Activated CD8-positive, alpha-beta T cell treated with anti-CD3 and anti-CD28 coated beads, Interleukin-2, amount 10 ng/mL, durations not matched to agents 7 days and 5 days (primary cell): ENCODE results near the gene IL11RA. TPM values are rescaled to one million over a fixed set of nuclear protein-coding genes. Genes with fewer than 3 reads are reported as not detected.

Experiments
- ATAC-seq: fragments of 150-1000 bp; cut with Tn5 transposase; one replicate; pipeline ENCODE4 v1.10.0; 2021; ENCODE audit warnings: moderate library complexity
- CTCF ChIA-PET: fragments of 350-600 bp; sonication (Branson Sonifier 250); formaldehyde crosslinking; loops from one replicate; lab custom pipeline; 2021; ENCODE audit warnings: antibody characterized with exemption; lab: Charles Lee
- POLR2A ChIA-PET: fragments of 350-600 bp; sonication (Branson Sonifier 250); formaldehyde crosslinking; loops from one replicate; lab custom pipeline; 2021; ENCODE audit warnings: antibody characterized with exemption; lab: Charles Lee
- DNase-seq: peaks from one replicate; pipeline ENCODE4 v3.0.0-alpha.2; 2020
- H3K27ac Mint-ChIP-seq: one replicate; pipeline ENCODE4 v1.8.0; 2021; ENCODE audit warnings: mild to moderate bottlenecking, mixed read lengths
- H3K27me3 Mint-ChIP-seq: one replicate; pipeline ENCODE4 v1.8.0; 2021; ENCODE audit warnings: low read depth, mixed read lengths
- H3K36me3 Mint-ChIP-seq: one replicate; pipeline ENCODE4 v1.8.0; 2021; ENCODE audit warnings: low read depth, mixed read lengths
- H3K4me1 Mint-ChIP-seq: one replicate; pipeline ENCODE4 v1.8.0; 2021; ENCODE audit warnings: low read depth, mixed read lengths
- H3K4me3 Mint-ChIP-seq: one replicate; pipeline ENCODE4 v1.8.0; 2021; ENCODE audit warnings: mild to moderate bottlenecking, mixed read lengths
- H3K9me3 Mint-ChIP-seq: one replicate; pipeline ENCODE4 v1.8.0; 2022; ENCODE audit warnings: mixed read lengths; ENCODE audit not compliant: insufficient read depth
- total RNA-seq, 2 experiments: library from RNA; stranded (reverse); gene quantifications; one replicate each; pipeline ENCODE4 v1.2.3, GENCODE V29; 2021

The IL11RA gene
- total RNA-seq, 2 experiments from 2014 or later = 33.0 to 38.8 TPM

DNA sequence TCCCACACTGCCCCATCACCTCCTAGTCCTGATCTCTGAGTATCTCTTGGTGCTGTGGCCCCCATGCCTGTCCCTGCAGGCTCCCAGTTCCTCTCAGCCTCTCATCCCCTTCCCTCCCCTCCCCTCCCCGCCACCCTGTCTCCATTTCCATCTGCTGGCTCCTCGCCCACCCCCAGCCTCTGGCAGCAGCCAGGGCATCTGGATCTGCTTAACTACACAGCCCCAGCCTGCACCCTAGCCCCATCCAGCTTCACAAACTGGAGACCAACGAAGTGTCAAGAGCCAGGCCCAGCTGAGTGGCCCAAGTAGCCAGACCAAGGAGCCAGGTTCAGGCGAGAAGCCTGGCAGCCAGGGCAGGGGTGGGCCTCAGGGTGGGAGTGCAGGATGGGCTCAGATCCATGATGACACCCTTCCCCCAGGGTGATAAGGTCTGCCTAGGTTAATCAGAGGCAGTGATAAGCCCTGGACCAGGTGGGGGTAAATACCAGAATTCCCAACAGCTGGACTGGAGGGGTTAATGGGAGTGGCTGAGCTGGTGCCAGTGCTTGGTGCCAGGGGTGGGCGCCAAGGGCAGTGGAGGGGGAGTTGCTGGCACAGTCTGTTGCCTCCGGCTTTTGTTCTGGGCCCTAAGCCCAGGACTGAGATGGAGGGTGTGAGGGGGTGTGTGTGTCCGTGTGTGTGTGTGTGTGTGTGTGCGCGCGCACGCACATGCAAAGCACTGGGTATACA, 2.5 kb downstream of the IL11RA start:
- ATAC-seq = no peak
- no peak for DNase-seq
- Mint-ChIP-seq H3K27me3 (no peaks in the 10 kb centered on the region), H3K27ac (no peak overlapping the region), H3K9me3 (no peaks in the 10 kb centered on the region), H3K4me3 (no peak overlapping the region), H3K4me1 (peaks cover 19% of the 10 kb centered on the region), H3K36me3 (peaks cover 4% of the 10 kb centered on the region)
- ChIA-PET CTCF (interaction anchor here (3.9 kb wide), 1 partner anchor 8 kb away, joined by 22 read pairs; the partner anchor contains the start of gene GALT), POLR2A (interaction anchor here (0.7 kb wide), 1 partner anchor 442 kb away, joined by 3 read pairs; no protein-coding TSS in a partner anchor)

DNA sequence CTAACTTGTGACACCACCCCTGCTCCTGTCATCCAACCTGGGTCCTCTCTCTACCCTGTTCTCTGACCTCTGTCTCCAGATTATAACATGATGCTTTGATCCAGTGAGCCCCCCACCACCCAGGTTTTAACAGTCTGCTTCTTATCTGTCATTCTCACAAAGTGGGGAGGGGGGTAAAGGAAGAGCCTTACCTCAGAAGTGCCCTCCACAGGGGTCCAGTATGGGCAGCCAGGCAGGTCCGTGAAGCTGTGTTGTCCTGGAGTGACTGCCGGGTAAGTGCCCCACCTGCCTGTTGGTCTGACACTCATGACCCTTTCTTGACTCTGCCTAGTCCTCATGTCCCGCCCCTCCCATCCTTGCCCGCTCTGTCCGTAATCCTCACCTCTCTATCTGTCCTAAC, 3.4 kb downstream of the IL11RA start:
- ATAC-seq (no peak), DNase-seq (no peak)
- H3K4me1 Mint-ChIP-seq = peaks cover 14% of the 10 kb centered on the region
- H3K27me3 Mint-ChIP-seq = no peaks in the 10 kb centered on the region
- ChIA-PET POLR2A (interaction anchor here (0.9 to 3.0 kb wide), 4 partner anchors 8 to 35 kb away, joined by 3 to 11 read pairs (median 3); partner anchors contain the start of genes DCTN3 and GALT), CTCF (interaction anchor here (1.8 to 3.9 kb wide), 2 partner anchors 8 to 9 kb away, joined by 6 to 22 read pairs; partner anchors contain the start of gene GALT)
- H3K9me3 Mint-ChIP-seq = no peaks in the 10 kb centered on the region
- H3K36me3 Mint-ChIP-seq = peaks cover 4% of the 10 kb centered on the region
- H3K27ac Mint-ChIP-seq = no peak overlapping the region
- H3K4me3 Mint-ChIP-seq = no peak overlapping the region

GRCh38 chr9:34656992-34657391, 5.0 kb downstream of the IL11RA start:
- Mint-ChIP-seq H3K4me3 (no peak overlapping the region), H3K4me1 (peaks cover 16% of the 10 kb centered on the region)
- POLR2A ChIA-PET = interaction anchor here (1.3 to 3.0 kb wide), 2 partner anchors 8 to 10 kb away, joined by 5 to 11 read pairs; partner anchors contain the start of gene GALT

GRCh38 chr9:34658461-34658860, 6.5 kb downstream of the IL11RA start:
- ATAC-seq (no peak), DNase-seq (no peak)
- Mint-ChIP-seq H3K4me3 (no peak overlapping the region), H3K36me3 (peaks cover 11% of the 10 kb centered on the region), H3K27ac (no peak overlapping the region), H3K9me3 (no peaks in the 10 kb centered on the region), H3K27me3 (no peaks in the 10 kb centered on the region), H3K4me1 (peaks cover 20% of the 10 kb centered on the region)
- CTCF ChIA-PET = interaction anchor here (3.9 kb wide), 1 partner anchor 12 kb away, joined by 22 read pairs; the partner anchor contains the start of gene GALT
- POLR2A ChIA-PET = no interaction called here

More at GRCh38 chr9:34656992-34657391, 5.0 kb downstream of the IL11RA start:
- Mint-ChIP-seq H3K36me3 (peaks cover 8% of the 10 kb centered on the region), H3K27me3 (no peaks in the 10 kb centered on the region), H3K27ac (no peak overlapping the region), H3K9me3 (no peaks in the 10 kb centered on the region)
- DNase-seq = no peak
- ATAC-seq = no peak
- CTCF ChIA-PET = interaction anchor here (1.2 to 3.9 kb wide), 4 partner anchors 8 to 46 kb away, joined by 3 to 22 read pairs (median 6); partner anchors contain the start of genes GALT and SIGMAR1

GRCh38 chr9:34659592-34660253, 7.7 kb downstream of the IL11RA start:
- Mint-ChIP-seq H3K4me3 (no peak overlapping the region), H3K36me3 (peaks cover 11% of the 10 kb centered on the region), H3K4me1 (peaks cover 33% of the 10 kb centered on the region), H3K27ac (no peak overlapping the region), H3K27me3 (no peaks in the 10 kb centered on the region), H3K9me3 (no peaks in the 10 kb centered on the region)
- DNase-seq (no peak), ATAC-seq (no peak)
- CTCF ChIA-PET = interaction anchor here (1.0 to 6.3 kb wide), 2 partner anchors 11 to 22 kb away, joined by 3 to 86 read pairs; partner anchors contain the start of genes GALT, IL11RA and SIGMAR1
- POLR2A ChIA-PET = interaction anchor here (0.9 to 1.8 kb wide), 3 partner anchors 12 to 22 kb away, joined by 3 to 6 read pairs (median 4); partner anchors contain the start of genes GALT and SIGMAR1

DNA sequence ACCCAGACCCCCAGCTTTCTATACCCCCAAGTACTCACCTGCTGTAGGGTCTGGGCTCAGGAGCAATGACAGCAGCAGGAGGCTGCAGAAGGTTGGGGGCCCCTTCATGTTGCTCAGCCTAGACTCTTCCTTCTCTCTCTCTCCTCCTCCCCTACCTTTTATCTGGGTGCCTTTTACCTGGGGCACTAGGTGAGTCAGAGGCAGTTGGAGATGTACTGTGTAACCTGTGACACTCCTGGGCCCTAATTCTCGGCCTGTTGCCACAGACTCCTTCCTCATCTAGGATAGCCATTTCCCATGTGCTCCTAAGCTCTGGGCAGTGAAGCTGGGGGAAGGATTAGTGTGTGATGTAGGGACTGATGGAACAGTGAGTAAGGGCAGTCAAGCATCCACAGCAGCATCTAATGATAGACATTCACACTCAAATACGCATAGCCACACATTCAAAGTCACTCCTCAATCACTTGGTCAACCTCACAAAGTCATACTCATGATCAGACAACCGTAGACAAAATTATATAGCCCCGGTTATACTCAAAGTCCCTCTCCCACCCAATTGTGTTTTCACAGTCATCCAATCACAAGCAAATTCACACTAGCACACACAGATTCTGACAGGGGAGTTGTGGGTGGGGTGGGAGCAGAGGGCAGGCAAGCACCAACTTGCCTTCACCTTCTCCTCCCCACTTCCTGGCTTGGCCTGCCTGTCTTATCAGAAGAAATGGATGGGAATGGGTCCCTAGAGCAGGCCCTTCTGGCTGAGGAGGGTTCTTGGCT, 10.7 kb downstream of the IL11RA start, which contains the start of gene CCL27:
Gene CCL27, minus strand, starts transcription at position 132 of the 777 bp plus-strand sequence. Its CDS starts 24 bp downstream, at position 108.
- DNase-seq = no peak
- Mint-ChIP-seq H3K9me3 (no peaks in the 10 kb centered on the region), H3K4me3 (peak within 1 kb of the TSS; percentile 15), H3K4me1 (peaks cover 43% of the 10 kb centered on the region), H3K27ac (peak within 1 kb of the TSS; percentile 86), H3K27me3 (no peaks in the 10 kb centered on the region), H3K36me3 (peaks cover 13% of the 10 kb centered on the region)
- ChIA-PET CTCF (interaction anchor here (0.9 to 6.3 kb wide), 10 partner anchors 10 to 43 kb away, joined by 3 to 86 read pairs (median 6); partner anchors contain the start of genes DCTN3, GALT, IL11RA and SIGMAR1), POLR2A (interaction anchor here (0.6 to 1.8 kb wide), 6 partner anchors 10 to 1387 kb away, joined by 3 to 8 read pairs (median 4); partner anchors contain the start of genes GALT and VCP)
- ATAC-seq = no peak

- peaks cover 43% of the 10 kb centered on the region for H3K4me1 Mint-ChIP-seq
- ATAC-seq = peak; percentile 11
- POLR2A ChIA-PET = interaction anchor here (0.9 to 1.7 kb wide), 4 partner anchors 11 to 409 kb away, joined by 3 to 5 read pairs (median 4); partner anchors contain the start of gene VCP
- peak overlapping the region; percentile 86 for H3K27ac Mint-ChIP-seq
- CTCF ChIA-PET = interaction anchor here (1.1 to 6.3 kb wide), 6 partner anchors 14 to 49 kb away, joined by 3 to 86 read pairs (median 14); partner anchors contain the start of genes GALT, IL11RA and SIGMAR1
- H3K27me3 Mint-ChIP-seq = no peaks in the 10 kb centered on the region
- H3K9me3 Mint-ChIP-seq = no peaks in the 10 kb centered on the region
- H3K36me3 Mint-ChIP-seq = peaks cover 13% of the 10 kb centered on the region
- peak overlapping the region; percentile 15 for H3K4me3 Mint-ChIP-seq
- no peak for DNase-seq
Observed at GRCh38 chr9:34663303-34663605, 11.3 kb downstream of the IL11RA start.

DNA sequence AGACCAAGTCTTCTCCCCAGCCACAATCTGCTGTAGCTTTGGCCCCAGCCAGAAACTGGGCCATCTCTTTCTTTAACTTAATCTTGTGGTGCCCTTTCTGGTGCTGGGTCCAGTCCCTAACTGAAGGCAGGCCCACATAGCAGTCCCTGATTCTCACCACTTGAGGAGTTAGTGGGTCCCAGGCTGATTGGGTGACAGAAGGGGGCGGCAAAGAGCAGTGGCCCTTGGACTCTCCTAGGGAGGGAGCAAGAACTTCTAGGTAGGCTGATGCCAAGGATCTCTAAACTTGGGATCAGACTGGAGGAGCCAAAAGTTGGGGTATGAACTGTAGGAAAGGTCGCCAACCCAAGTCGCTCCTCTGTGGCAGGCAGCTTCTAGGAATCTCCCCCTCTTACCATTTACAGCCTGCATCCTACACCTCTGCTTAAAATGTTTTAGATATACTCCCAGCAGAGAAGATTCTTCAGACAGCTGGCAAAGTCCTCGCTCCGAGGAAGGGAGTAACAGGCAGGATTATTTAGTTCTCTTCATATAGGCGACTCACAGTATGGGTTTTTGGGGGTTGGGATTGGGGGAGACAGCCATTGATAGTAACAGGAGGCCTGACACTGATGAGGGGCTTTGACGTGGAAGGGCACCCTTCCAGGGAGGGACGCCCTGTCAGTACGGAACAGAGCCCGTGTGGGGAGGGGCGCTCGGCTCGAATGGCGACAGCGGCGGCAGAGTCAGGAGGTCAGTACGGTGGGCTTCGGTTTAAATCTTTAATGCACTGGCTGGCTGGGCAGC, 12.5 kb downstream of the IL11RA start:
- CTCF ChIA-PET = interaction anchor here (0.7 to 6.3 kb wide), 18 partner anchors 8 to 415 kb away, joined by 3 to 86 read pairs (median 4); partner anchors contain the start of genes FANCG, GALT, IL11RA and RPP25L
- peaks cover 21% of the 10 kb centered on the region for H3K36me3 Mint-ChIP-seq
- H3K27me3 Mint-ChIP-seq = peaks cover 2% of the 10 kb centered on the region
- peaks cover 43% of the 10 kb centered on the region for H3K4me1 Mint-ChIP-seq
- ATAC-seq (peak; percentile 58), DNase-seq (peak; percentile 88)
- H3K27ac Mint-ChIP-seq = peak overlapping the region; percentile 86
- peak overlapping the region; percentile 84 for H3K4me3 Mint-ChIP-seq
- POLR2A ChIA-PET = interaction anchor here (0.7 to 1.8 kb wide), 6 partner anchors 8 to 207 kb away, joined by 3 to 10 read pairs (median 4); partner anchors contain the start of genes GALT and SIGMAR1
- peaks cover 5% of the 10 kb centered on the region for H3K9me3 Mint-ChIP-seq

DNA sequence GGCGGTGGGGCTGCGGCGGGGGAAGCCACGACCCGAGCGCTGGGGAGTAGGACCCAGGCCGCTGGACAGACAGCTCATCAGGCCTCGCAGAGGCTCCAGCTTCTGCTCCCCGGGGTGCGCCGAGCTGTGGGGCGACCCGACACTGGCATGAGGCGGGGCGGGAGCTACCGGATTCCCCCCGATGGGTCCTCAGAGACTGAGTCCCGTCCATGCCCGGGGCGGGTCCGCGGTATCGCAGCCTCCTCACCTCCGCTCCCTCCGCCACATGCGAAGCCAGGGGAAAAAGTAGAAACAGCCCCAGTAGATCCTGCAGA, 13.0 kb downstream of the IL11RA start:
- Mint-ChIP-seq H3K4me1 (peaks cover 43% of the 10 kb centered on the region), H3K36me3 (peaks cover 23% of the 10 kb centered on the region), H3K27ac (peak overlapping the region; percentile 93), H3K4me3 (peak overlapping the region; percentile 84), H3K27me3 (peaks cover 2% of the 10 kb centered on the region), H3K9me3 (peaks cover 5% of the 10 kb centered on the region)
- ChIA-PET POLR2A (interaction anchor here (0.7 to 1.8 kb wide), 5 partner anchors 9 to 208 kb away, joined by 3 to 10 read pairs (median 5); partner anchors contain the start of genes GALT and SIGMAR1), CTCF (interaction anchor here (0.7 to 6.3 kb wide), 15 partner anchors 8 to 415 kb away, joined by 3 to 86 read pairs (median 4); partner anchors contain the start of genes FANCG, GALT, IL11RA and RPP25L)
- ATAC-seq (no peak), DNase-seq (no peak)
